Nephron progenitor cell (in vitro differentiated cells): ENCODE data around the gene CD38.

Experiments used
- DNase-seq: peaks from one replicate; pipeline ENCODE4 v3.0.0; 2021
- H3K27ac Mint-ChIP-seq: 2 replicates; pipeline ENCODE4 v1.8.0; 2021; ENCODE audit warnings: mild to moderate bottlenecking, moderate library complexity, mixed read lengths
- H3K27me3 Mint-ChIP-seq: 2 replicates; pipeline ENCODE4 v1.8.0; 2021; ENCODE audit warnings: mild to moderate bottlenecking, low read depth, mixed read lengths; ENCODE audit not compliant: poor library complexity
- H3K36me3 Mint-ChIP-seq: 2 replicates; pipeline ENCODE4 v1.8.0; 2021; ENCODE audit warnings: low read depth, mixed read lengths
- H3K4me1 Mint-ChIP-seq: 2 replicates; pipeline ENCODE4 v1.8.0; 2021; ENCODE audit warnings: mixed read lengths
- H3K4me3 Mint-ChIP-seq: 2 replicates; pipeline ENCODE4 v1.8.0; 2021; ENCODE audit warnings: mild to moderate bottlenecking, moderate library complexity, mixed read lengths
- H3K9me3 Mint-ChIP-seq: 2 replicates; pipeline ENCODE4 v1.8.0; 2021; ENCODE audit warnings: mild to moderate bottlenecking, moderate library complexity, mixed read lengths
- TF ChIP-seq, protein P1 (sequence below): fragments of 200-600 bp; sonication (generic); IDR thresholded peaks from 2 replicates; pipeline ENCODE4 v1.5.0; 2021; ENCODE audit warnings: antibody characterized with exemption

Gene CD38

DNA sequence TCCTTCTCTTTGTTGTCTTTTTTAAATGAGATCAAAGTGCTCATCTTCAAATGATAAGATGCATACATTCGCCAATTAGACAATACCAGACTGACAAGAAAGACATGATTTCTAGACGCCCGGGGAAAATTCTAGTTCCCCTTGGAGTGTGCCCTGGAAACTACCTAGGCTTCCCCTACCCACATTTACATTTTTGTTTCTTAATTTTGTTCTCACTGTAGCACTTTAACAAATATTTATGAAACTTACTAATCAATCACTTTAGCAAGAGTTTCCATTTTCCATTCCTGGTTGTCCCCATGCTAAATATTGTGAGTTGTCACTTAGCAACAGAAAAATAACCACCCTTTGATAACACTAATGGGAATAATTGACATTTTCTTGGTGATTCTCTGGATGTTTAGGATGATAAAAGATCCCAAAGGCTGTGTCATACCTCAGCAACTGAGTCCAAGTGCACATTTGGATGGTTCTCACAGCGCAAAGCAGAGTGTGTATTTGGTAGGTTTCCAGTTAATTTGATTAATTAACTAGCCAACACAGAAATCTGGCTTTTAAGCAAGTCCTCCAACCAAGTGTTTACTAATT lies 90.8 kb downstream of the CD38 start:
- Mint-ChIP-seq H3K36me3 (no peaks in the 10 kb centered on the region), H3K27me3 (peaks cover 3% of the 10 kb centered on the region), H3K4me3 (no peak overlapping the region), H3K4me1 (no peaks in the 10 kb centered on the region), H3K9me3 (peaks cover 13% of the 10 kb centered on the region), H3K27ac (no peak overlapping the region)
- TF ChIP-seq, protein P1, sequence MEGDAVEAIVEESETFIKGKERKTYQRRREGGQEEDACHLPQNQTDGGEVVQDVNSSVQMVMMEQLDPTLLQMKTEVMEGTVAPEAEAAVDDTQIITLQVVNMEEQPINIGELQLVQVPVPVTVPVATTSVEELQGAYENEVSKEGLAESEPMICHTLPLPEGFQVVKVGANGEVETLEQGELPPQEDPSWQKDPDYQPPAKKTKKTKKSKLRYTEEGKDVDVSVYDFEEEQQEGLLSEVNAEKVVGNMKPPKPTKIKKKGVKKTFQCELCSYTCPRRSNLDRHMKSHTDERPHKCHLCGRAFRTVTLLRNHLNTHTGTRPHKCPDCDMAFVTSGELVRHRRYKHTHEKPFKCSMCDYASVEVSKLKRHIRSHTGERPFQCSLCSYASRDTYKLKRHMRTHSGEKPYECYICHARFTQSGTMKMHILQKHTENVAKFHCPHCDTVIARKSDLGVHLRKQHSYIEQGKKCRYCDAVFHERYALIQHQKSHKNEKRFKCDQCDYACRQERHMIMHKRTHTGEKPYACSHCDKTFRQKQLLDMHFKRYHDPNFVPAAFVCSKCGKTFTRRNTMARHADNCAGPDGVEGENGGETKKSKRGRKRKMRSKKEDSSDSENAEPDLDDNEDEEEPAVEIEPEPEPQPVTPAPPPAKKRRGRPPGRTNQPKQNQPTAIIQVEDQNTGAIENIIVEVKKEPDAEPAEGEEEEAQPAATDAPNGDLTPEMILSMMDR, result no peak
- no peak for DNase-seq

DNA sequence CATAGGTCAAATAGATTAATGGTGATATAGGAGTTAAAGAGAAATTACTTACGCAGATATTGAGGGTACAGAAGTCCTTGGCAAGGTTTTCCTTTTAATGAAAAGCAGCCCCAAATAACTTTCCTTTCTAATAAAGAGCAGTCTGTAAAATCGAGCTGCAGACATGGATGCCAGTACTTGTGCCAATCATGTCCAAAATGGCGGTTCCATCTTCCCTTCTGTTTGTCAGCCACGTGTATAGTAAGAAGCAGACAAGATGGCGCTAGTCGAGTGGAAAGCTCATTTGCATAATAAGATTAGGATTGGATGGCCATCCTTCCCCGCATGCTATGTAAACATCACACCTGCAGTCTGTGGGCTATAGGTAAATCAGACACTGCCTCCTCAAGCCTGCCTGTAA lies 92.0 kb downstream of the CD38 start:
- TF ChIP-seq, protein P1, result no peak
- H3K4me1 Mint-ChIP-seq, result no peaks in the 10 kb centered on the region
- no peak overlapping the region for H3K27ac Mint-ChIP-seq
- peaks cover 6% of the 10 kb centered on the region for H3K27me3 Mint-ChIP-seq
- H3K4me3 Mint-ChIP-seq, result no peak overlapping the region
- no peak for DNase-seq
- no peaks in the 10 kb centered on the region for H3K36me3 Mint-ChIP-seq
- H3K9me3 Mint-ChIP-seq, result peaks cover 17% of the 10 kb centered on the region

DNA sequence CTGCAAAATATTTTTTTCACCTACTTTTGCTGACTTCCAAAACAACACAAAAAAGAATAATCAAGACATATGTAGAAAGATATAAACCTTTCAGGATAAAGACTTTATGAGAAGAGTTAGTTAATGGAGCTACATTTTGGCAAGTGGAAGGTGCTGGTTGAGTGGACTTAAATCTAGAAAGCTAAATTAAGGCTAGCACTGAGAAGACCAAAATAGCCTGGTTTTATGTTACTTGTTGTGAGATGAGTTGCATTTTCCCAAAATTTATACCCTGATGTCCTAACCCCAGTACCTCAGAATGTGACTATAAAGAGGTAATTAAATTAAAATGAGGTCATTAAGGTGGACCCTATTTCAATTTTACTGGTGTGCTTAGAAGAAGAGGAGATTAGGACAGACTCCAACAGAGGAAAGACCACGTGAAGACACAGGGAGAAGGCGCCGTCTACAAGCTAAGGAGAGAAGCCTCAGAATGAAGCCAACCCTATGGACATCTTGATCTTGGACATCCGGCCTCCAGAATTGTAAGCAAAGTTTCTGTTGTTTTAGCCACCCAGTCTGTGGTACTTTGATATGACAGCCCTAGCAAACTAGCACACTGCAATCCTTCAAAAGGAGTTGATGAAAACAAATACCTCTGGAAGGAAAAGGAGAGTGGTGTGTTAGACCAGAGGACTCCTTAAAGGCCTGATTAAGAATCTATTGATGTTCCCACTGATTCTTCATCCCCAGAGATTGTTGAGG lies 93.0 kb downstream of the CD38 start:
- TF ChIP-seq, protein P1, result no peak
- no peak overlapping the region for H3K4me3 Mint-ChIP-seq
- DNase-seq, result no peak
- H3K27me3 Mint-ChIP-seq, result peaks cover 6% of the 10 kb centered on the region
- no peaks in the 10 kb centered on the region for H3K36me3 Mint-ChIP-seq
- H3K27ac Mint-ChIP-seq, result no peak overlapping the region
- peaks cover 24% of the 10 kb centered on the region for H3K9me3 Mint-ChIP-seq
- no peaks in the 10 kb centered on the region for H3K4me1 Mint-ChIP-seq

DNA sequence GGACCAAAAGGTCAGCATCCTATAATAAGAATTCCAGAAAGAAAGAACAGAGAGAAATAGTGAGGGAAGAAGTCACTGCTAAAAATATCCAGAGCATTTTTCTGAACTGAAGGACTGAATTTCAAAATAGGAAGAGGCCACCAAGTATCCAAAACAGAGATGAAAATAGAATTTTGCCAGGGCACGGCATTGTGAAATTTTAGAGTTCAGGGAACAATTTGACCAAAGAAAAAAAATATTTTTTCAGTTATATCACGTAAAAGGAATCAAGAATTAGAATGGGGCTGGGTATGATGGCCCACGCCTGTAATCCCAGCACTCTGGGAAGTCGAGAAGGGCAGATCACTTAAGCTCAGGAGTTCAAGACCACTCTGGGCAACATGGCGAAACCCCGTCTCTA lies 95.0 kb downstream of the CD38 start:
- Mint-ChIP-seq H3K27ac (no peak overlapping the region), H3K27me3 (peaks cover 10% of the 10 kb centered on the region), H3K36me3 (no peaks in the 10 kb centered on the region), H3K4me3 (no peak overlapping the region), H3K9me3 (peaks cover 38% of the 10 kb centered on the region), H3K4me1 (no peaks in the 10 kb centered on the region)
- TF ChIP-seq, protein P1, result no peak
- no peak for DNase-seq

DNA sequence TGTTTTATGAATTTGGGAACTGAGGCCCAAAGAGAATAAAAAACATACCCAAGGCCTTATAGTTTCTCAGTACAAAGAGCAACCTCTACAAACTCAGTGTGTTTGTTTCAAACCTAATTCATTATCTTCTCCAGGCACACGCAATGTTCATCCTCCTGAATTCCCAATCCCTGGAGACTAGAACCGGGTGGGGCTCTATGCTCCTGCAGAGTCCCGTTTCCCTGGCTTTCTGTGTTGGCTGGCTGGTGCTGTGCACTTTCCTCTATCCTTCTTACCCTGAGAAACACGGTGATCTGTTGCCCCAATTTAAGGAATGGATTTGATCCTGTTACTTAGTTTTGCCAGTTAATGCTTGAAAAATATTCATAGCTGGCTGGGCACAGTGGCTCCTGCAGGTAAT lies 96.5 kb downstream of the CD38 start:
- H3K4me3 Mint-ChIP-seq, result no peak overlapping the region
- peaks cover 13% of the 10 kb centered on the region for H3K27me3 Mint-ChIP-seq
- no peaks in the 10 kb centered on the region for H3K36me3 Mint-ChIP-seq
- no peak overlapping the region for H3K27ac Mint-ChIP-seq
- H3K9me3 Mint-ChIP-seq, result peaks cover 40% of the 10 kb centered on the region
- no peaks in the 10 kb centered on the region for H3K4me1 Mint-ChIP-seq
- no peak for DNase-seq
- TF ChIP-seq, protein P1, result no peak
